HepG2 (cell line): ENCODE measurements around the gene SMAD7. TPM values are rescaled to one million over a fixed set of nuclear protein-coding genes. Genes with fewer than 3 reads are reported as not detected.

ENCODE experiments used
- GFI1 ChIP-seq: sonication (generic); formaldehyde crosslinking; IDR thresholded peaks from 2 replicates; pipeline ENCODE4 v1.5.0; 2020; ENCODE audit warnings: missing genetic modification reagents, mild to moderate bottlenecking, borderline replicate concordance
- GTF2F1 ChIP-seq: fragments of 150-350 bp; IDR thresholded peaks from 2 replicates; pipeline ENCODE4 v1.6.1; 2014; ENCODE audit warnings: low read length
- HDAC6 ChIP-seq: fragments of 200-600 bp; sonication (generic); IDR thresholded peaks from 2 replicates; pipeline ENCODE4 v1.7.0; 2017; ENCODE audit warnings: mild to moderate bottlenecking, antibody characterized with exemption, low read length, low read depth
- HNRNPLL ChIP-seq: fragments of 200-400 bp; formaldehyde crosslinking; IDR thresholded peaks from 2 replicates; pipeline ENCODE4 v1.6.1; 2017; ENCODE audit warnings: mild to moderate bottlenecking, low read depth, low read length; ENCODE audit not compliant: poor library complexity, severe bottlenecking
- MEF2D ChIP-seq: sonication (generic); formaldehyde crosslinking; IDR thresholded peaks from 2 replicates; pipeline ENCODE4 v1.5.1; 2020; ENCODE audit warnings: mild to moderate bottlenecking, missing genetic modification reagents
- NFRKB ChIP-seq: fragments of 450-650 bp; IDR thresholded peaks from 2 replicates; pipeline ENCODE4 v1.6.1; 2017
- PHF8 ChIP-seq: sonication (generic); formaldehyde crosslinking; IDR thresholded peaks from 2 replicates; pipeline ENCODE4 v1.5.0; 2020; ENCODE audit warnings: missing genetic modification reagents
- PITX1 ChIP-seq: sonication (generic); formaldehyde crosslinking; IDR thresholded peaks from 2 replicates; pipeline ENCODE4 v1.5.1; 2020; ENCODE audit warnings: mild to moderate bottlenecking, missing genetic modification reagents
- POGZ ChIP-seq: sonication (generic); formaldehyde crosslinking; IDR thresholded peaks from 2 replicates; pipeline ENCODE4 v1.4.0; 2020; ENCODE audit warnings: mild to moderate bottlenecking, missing genetic modification reagents
- WIZ ChIP-seq: sonication (generic); formaldehyde crosslinking; IDR thresholded peaks from 2 replicates; pipeline ENCODE4 v1.5.1; 2020; ENCODE audit warnings: mild to moderate bottlenecking, missing genetic modification reagents
- ZFP36 ChIP-seq: fragments of 150-350 bp; IDR thresholded peaks from 2 replicates; pipeline ENCODE4 v1.6.1; 2018; ENCODE audit warnings: borderline replicate concordance, low read length, low read depth; ENCODE audit not compliant: partially characterized antibody
- polyA plus RNA-seq, 8 experiments: library from polyadenylated mRNA; depleted of rRNA in 3 of 8; stranded (reverse) in 7 of 8; unstranded in 1 of 8; fragments of >200 nt; fragmentation: Illumina TruSeq in 4 of 8; extraction: Trizol in 4 of 8; gene quantifications; 2 replicates each; pipeline versions ENCODE4 v1.2.1 to v1.2.3, GENCODE V29; 2011 to 2016; ENCODE audit warnings: low read depth in 4 of 8, missing spikeins in 1 of 8, mixed read lengths in 1 of 8; ENCODE audit not compliant: insufficient read depth in 1 of 8
- total RNA-seq, 5 experiments: library from RNA; depleted of rRNA; stranded (reverse); fragments of >200 nt; fragmentation: Illumina TruSeq; extraction: Trizol; gene quantifications; 2 replicates each; pipeline ENCODE4 v1.2.3, GENCODE V29; 2016; ENCODE audit warnings: low read depth in 1 of 5
- TF ChIP-seq, protein P1 (sequence below): sonication (generic); formaldehyde crosslinking; IDR thresholded peaks from 2 replicates; pipeline ENCODE4 v1.8.0; 2022; ENCODE audit warnings: low read depth, missing genetic modification reagents
- TF ChIP-seq, protein P2 (sequence below): sonication (generic); formaldehyde crosslinking; IDR thresholded peaks from 2 replicates; pipeline ENCODE4 v1.4.0; 2020; ENCODE audit warnings: missing genetic modification reagents
- TF ChIP-seq, protein P3 (sequence below): sonication (generic); formaldehyde crosslinking; IDR thresholded peaks from 2 replicates; pipeline ENCODE4 v1.8.1; 2023; ENCODE audit warnings: mild to moderate bottlenecking, moderate library complexity, missing genetic modification reagents
- TF ChIP-seq, protein P4 (sequence below): IDR thresholded peaks from 2 replicates; pipeline ENCODE4 v1.6.1; 2016; ENCODE audit warnings: low read depth, missing genetic modification reagents, missing compliant biosample characterization

The SMAD7 gene
- total and polyA plus RNA-seq, 2 of the 13 experiments (the other 11 are each of a cell fraction or from before 2014, with no cell fraction given), result 17.4 to 24.7 TPM

DNA sequence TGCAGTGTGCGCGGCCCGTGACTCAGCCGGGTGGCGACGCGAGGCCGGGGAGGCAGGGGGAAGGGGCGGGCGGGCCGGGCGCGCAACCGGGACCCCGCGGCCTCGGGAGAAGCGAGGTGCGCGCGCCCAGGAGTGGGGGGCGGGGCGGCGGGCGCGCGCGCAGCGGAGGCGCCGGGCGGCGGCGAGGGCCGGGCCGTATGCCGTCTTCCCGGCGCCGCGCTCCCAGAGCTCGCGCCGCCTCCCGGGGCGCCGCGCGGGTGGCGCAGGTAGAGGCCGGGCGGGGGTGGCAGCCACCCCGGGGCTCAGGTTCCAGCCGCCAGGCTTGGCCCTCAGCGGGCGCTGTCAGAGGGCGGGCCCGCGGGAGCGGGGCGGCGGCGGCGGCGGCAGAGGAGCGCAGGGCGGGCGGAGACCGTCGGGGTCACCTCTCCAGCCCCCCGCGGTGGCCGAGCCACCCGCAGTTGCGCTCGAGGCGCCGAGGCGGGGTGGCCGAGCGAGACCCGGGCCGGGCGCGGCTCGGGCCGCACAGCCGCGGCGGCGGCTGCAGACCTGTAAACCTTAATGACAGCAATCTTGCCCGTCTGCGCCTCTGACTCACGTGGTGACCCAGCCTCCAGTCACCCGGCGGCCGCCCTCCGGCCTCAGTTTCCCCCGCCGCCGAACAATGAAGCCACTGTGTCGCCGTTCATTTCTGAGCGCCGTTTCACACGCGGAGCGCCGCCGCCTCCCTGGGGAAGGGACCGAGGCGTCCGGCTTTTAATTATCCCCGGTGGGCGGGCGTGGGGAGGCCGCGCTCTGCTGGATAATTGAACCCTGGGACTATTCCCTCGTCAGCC lies 25.3 kb upstream of the SMAD7 start (continued):
- TF ChIP-seq GTF2F1 (no peak), HNRNPLL (peak; percentile 39), GFI1 (no peak), PHF8 (CRISPR knock-in tag) (no peak), PITX1 (CRISPR knock-in tag) (no peak), MEF2D (CRISPR knock-in tag) (no peak), POGZ (CRISPR knock-in tag) (no peak), ZFP36 (no peak), NFRKB (no peak), HDAC6 (no peak), WIZ (CRISPR knock-in tag) (no peak)
- TF ChIP-seq, protein P1, sequence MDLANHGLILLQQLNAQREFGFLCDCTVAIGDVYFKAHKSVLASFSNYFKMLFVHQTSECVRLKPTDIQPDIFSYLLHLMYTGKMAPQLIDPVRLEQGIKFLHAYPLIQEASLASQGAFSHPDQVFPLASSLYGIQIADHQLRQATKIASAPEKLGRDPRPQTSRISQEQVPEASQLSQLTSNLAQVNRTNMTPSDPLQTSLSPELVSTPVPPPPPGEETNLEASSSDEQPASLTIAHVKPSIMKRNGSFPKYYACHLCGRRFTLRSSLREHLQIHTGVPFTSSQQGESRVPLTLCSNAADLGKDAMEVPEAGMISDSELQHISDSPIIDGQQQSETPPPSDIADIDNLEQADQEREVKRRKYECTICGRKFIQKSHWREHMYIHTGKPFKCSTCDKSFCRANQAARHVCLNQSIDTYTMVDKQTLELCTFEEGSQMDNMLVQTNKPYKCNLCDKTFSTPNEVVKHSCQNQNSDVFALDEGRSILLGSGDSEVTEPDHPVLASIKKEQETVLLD, result no peak
- TF ChIP-seq, protein P2, sequence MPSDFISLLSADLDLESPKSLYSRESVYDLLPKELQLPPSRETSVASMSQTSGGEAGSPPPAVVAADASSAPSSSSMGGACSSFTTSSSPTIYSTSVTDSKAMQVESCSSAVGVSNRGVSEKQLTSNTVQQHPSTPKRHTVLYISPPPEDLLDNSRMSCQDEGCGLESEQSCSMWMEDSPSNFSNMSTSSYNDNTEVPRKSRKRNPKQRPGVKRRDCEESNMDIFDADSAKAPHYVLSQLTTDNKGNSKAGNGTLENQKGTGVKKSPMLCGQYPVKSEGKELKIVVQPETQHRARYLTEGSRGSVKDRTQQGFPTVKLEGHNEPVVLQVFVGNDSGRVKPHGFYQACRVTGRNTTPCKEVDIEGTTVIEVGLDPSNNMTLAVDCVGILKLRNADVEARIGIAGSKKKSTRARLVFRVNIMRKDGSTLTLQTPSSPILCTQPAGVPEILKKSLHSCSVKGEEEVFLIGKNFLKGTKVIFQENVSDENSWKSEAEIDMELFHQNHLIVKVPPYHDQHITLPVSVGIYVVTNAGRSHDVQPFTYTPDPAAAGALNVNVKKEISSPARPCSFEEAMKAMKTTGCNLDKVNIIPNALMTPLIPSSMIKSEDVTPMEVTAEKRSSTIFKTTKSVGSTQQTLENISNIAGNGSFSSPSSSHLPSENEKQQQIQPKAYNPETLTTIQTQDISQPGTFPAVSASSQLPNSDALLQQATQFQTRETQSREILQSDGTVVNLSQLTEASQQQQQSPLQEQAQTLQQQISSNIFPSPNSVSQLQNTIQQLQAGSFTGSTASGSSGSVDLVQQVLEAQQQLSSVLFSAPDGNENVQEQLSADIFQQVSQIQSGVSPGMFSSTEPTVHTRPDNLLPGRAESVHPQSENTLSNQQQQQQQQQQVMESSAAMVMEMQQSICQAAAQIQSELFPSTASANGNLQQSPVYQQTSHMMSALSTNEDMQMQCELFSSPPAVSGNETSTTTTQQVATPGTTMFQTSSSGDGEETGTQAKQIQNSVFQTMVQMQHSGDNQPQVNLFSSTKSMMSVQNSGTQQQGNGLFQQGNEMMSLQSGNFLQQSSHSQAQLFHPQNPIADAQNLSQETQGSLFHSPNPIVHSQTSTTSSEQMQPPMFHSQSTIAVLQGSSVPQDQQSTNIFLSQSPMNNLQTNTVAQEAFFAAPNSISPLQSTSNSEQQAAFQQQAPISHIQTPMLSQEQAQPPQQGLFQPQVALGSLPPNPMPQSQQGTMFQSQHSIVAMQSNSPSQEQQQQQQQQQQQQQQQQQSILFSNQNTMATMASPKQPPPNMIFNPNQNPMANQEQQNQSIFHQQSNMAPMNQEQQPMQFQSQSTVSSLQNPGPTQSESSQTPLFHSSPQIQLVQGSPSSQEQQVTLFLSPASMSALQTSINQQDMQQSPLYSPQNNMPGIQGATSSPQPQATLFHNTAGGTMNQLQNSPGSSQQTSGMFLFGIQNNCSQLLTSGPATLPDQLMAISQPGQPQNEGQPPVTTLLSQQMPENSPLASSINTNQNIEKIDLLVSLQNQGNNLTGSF (CRISPR knock-in tag), result no peak
- TF ChIP-seq, protein P3, sequence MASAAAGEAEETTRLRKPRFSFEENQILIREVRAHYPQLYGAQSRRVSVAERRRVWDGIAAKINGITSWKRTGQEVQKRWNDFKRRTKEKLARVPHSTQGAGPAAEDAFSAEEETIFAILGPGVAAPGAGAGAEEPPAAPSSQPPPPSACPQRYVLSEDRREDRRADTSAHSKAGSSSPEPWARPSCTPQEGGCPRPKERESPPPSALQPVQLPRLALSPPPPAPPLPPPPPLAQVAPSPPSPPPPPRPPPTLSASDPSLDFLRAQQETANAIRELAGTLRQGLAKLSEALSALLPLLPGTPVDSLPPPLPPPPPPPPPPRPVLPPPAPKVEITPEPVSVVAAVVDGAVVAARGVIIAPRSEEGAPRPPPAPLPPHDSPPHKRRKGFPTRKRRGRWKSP (CRISPR knock-in tag), result no peak
- TF ChIP-seq, protein P4, sequence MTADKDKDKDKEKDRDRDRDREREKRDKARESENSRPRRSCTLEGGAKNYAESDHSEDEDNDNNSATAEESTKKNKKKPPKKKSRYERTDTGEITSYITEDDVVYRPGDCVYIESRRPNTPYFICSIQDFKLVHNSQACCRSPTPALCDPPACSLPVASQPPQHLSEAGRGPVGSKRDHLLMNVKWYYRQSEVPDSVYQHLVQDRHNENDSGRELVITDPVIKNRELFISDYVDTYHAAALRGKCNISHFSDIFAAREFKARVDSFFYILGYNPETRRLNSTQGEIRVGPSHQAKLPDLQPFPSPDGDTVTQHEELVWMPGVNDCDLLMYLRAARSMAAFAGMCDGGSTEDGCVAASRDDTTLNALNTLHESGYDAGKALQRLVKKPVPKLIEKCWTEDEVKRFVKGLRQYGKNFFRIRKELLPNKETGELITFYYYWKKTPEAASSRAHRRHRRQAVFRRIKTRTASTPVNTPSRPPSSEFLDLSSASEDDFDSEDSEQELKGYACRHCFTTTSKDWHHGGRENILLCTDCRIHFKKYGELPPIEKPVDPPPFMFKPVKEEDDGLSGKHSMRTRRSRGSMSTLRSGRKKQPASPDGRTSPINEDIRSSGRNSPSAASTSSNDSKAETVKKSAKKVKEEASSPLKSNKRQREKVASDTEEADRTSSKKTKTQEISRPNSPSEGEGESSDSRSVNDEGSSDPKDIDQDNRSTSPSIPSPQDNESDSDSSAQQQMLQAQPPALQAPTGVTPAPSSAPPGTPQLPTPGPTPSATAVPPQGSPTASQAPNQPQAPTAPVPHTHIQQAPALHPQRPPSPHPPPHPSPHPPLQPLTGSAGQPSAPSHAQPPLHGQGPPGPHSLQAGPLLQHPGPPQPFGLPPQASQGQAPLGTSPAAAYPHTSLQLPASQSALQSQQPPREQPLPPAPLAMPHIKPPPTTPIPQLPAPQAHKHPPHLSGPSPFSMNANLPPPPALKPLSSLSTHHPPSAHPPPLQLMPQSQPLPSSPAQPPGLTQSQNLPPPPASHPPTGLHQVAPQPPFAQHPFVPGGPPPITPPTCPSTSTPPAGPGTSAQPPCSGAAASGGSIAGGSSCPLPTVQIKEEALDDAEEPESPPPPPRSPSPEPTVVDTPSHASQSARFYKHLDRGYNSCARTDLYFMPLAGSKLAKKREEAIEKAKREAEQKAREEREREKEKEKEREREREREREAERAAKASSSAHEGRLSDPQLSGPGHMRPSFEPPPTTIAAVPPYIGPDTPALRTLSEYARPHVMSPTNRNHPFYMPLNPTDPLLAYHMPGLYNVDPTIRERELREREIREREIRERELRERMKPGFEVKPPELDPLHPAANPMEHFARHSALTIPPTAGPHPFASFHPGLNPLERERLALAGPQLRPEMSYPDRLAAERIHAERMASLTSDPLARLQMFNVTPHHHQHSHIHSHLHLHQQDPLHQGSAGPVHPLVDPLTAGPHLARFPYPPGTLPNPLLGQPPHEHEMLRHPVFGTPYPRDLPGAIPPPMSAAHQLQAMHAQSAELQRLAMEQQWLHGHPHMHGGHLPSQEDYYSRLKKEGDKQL (CRISPR knock-in tag), result no peak
